ENCODE results near the gene PRKCB.
"Not testable (repeated sequence)": the region's sequence is repeated elsewhere in the genome, so short reads cannot be mapped to it uniquely, and the experiment has no call there.

Gene PRKCB

DNA sequence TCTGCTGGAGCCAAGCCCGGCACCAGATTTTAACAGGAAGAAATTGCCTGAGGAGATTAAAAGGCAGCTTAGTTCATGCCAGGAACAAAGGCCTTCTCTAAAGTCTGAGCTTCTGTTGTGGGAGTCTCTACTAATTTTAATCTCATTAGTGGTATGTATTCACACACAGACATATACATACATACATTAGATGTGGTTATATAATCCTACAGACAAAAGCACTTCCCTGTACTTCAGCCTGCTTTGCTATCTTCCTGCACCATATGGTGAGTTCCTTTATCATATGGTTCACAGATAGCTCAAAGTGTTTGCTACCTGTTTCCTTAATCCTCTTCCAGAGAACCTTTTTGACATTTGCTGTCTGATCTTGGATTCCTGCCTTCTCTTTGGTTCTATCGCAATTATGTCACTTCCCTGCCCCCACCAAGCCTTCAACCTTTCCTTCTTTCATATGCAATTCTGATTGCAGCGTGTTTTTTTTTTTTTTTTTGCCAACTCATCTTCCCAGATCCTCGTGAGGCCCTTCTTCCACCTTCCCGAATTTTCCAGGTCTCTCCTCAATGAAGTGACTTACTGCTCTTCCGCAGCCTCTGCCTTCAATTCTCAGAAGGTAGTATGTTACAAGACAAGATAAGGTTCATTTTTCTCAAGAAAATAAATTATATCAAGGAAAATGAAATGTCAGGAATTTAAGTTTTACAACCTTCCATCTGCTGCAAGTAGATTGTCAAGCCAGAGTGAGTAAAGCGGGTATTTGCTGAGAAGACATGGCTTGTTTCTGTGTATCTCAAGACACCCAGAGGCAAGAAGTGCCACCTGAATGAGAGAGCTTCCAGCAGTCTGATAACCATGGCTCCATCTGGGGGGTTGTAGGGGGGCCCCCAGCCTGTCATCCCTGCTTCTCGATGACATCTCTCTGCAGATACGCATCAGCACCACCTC, 300.1 kb downstream of the PRKCB start:
- no peak for DNase-seq (ENCODE audit: low read depth)

GRCh38 chr16:24138024-24138423, 302.2 kb downstream of the PRKCB start:
- no peak for DNase-seq (ENCODE audit: low read depth)

DNA sequence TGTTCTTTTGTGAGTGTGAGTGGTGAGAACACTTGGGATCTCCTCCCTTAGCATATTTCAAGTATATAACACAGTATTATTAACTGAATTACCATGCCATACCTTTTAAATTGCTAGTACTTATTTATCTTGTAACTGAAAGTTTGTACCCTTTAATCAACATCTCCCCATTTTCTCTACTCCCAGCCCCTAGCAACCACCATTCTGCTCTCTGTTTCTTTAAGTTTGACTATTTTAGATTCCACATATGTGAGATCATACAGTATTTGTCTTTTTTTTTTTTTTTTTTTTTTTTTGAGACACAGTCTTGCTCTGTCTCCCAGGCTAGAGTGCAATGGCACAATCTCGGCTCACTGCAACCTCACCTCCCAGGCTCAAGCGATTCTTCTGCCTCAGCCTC, 302.8 kb downstream of the PRKCB start:
- no peak for DNase-seq (ENCODE audit: low read depth)

DNA sequence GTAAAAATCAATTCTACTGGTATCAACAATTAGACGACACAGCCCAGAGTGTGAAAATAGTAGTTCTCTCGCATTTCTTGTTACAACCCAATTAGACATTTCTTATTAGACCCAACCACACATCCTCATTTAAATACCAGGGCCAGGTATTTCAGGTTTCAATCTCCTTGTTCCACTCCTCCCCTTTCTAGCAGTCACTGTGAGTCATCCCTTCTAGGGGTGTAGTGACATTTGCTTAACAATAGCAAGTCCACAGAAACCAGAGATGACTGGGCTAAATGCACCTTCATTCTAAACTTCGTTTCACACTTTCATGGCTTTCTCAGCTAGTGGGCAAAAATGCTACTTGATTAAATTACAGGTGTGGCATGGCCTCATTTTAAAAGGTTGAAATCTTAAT, 303.5 kb downstream of the PRKCB start:
- no peak for DNase-seq (ENCODE audit: low read depth)

DNA sequence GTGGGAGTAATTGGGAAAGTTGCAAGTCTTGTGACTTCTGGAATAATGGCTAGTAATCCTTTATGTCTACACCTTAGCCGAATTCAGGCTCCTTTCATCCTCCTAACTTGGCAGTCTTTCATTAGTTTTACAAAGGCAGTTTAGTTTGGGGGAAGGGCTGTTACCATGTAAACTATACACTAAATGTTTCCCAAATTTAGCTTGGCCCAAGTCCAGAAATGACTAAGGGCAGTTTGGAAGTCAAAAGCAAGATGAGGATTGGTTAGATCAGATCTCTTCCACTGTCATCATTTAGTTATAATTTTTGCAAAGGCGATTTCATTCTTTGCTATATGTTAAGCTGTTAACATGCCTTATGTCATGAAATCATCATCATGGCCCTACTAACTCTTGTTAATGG, 304.9 kb downstream of the PRKCB start:
- DNase-seq (ENCODE audit: low read depth), result no peak

DNA sequence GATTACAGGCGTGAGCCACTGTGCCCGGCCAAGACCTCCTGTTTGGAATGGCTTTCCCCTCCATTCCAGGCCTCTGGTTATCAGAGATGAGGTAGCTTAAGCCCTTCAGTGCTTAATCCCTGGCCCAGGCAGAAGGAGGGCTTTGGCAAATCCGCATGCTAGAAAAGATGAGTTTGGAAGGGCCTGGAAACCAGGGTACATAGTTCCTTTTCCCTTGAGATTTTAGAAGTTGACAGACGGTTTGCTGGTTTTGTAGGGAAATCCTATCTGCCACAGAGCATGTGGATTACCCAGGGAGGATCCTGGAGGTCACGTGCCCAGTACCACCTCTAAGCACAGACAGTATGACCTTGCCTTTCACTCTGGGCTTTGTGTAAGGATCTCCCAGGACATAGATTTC, 305.7 kb downstream of the PRKCB start:
- no peak for DNase-seq (ENCODE audit: low read depth)

GRCh38 chr16:24141917-24142316, 306.1 kb downstream of the PRKCB start:
- DNase-seq (ENCODE audit: low read depth), result no peak

GRCh38 chr16:24145927-24146326, 310.1 kb downstream of the PRKCB start:
- DNase-seq (ENCODE audit: low read depth), result no peak

DNA sequence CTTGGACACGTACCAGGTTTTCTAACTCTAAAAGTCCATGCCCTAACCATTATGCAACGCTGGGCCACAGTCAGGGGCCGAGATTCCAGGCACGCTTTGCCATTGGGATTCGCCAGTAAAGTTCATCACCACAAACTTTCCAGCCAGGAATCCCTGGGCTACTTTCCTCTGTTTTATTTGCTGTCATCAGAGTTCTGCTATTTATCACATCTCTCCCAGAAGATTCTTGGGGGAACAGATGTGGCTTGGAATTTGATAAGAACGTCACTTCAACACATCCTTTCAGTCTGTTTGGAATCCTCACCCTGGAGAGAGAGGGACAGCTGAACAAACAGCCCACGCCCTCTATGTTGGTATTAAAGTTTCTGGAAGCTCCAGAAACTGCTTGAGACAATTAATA, 310.7 kb downstream of the PRKCB start:
- DNase-seq (ENCODE audit: low read depth), result no peak

GRCh38 chr16:24149102-24149501, 313.3 kb downstream of the PRKCB start:
- no peak for DNase-seq (ENCODE audit: low read depth)

DNA sequence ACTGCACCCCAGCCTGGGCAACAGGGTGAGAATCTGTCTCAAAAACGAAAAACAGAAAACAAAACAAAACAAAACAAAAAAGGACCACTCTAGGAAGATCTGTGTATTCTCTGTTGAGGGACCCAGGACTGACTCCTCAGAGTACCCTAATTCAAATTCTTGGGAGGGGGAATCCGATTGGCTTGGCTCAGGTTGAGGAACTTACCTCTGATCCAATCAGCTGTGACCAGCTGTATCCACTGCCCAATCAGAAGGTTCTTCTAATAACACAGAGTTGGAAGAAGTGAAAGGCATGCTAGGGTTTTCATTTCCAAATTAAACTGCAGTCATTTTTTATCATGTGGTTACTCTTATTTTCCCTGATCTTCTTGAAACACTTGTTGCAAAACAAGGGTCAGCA, 314.5 kb downstream of the PRKCB start:
- no peak for DNase-seq (ENCODE audit: low read depth)

GRCh38 chr16:24151482-24151939, 315.7 kb downstream of the PRKCB start:
- DNase-seq (ENCODE audit: low read depth), result no peak

- not testable (repeated sequence) for DNase-seq (ENCODE audit: low read depth)
Observed at GRCh38 chr16:24152048-24152447, 316.3 kb downstream of the PRKCB start.

- no peak for DNase-seq (ENCODE audit: low read depth)
Observed at GRCh38 chr16:24152826-24153225, 317.0 kb downstream of the PRKCB start.

GRCh38 chr16:24156777-24157176, 321.0 kb downstream of the PRKCB start:
- DNase-seq (ENCODE audit: low read depth), result no peak

DNA sequence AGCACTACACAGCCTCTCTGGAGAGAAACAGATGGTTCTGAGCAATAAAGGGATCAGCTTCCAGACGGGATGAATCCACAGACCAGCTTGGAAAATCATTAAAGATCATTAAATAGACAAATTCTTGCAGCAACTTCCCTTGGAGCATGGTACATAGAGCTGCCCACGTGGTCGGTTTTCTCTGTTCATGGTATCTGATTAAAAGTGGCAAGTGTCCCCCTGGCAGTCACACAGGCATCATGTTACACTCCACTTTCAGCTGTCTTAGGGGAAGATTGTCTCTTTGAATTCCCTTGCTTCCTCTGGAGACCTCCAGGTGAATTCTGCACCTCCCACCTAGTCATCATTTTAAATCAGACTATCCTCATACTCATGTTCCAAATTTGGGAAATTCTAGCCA, 328.2 kb downstream of the PRKCB start:
- DNase-seq (ENCODE audit: low read depth), result no peak

DNA sequence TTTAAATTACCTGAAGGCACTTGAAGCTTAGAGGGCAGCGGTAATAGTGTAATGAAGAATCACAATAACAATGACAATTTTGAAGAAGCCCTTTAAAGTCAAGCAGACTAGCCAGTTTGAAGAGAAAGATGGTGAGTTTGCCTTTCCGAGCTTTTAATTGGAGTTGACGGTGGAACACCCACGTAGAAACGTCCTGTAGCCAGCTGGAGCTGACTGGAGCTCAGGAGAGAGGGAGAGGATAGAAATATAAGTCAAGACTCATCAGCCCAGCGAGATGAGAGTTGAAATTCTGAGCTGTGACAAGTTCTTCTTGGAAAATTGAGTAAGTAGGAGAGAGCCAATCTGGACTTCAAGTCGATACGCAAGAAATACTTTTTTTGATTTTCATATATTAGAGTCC, 328.6 kb downstream of the PRKCB start:
- DNase-seq (ENCODE audit: low read depth), result no peak

- no peak for DNase-seq (ENCODE audit: low read depth)
Observed at GRCh38 chr16:24165273-24165672, 329.5 kb downstream of the PRKCB start.

- DNase-seq (ENCODE audit: low read depth), result no peak
Observed at GRCh38 chr16:24166661-24167528, 331.1 kb downstream of the PRKCB start.

- DNase-seq (ENCODE audit: low read depth), result no peak
Observed at GRCh38 chr16:24168856-24169255, 333.1 kb downstream of the PRKCB start.

- DNase-seq (ENCODE audit: low read depth), result no peak
Observed at GRCh38 chr16:24170407-24170806, 334.6 kb downstream of the PRKCB start.

GRCh38 chr16:24174504-24174903, 338.7 kb downstream of the PRKCB start:
- no peak for DNase-seq (ENCODE audit: low read depth)

DNA sequence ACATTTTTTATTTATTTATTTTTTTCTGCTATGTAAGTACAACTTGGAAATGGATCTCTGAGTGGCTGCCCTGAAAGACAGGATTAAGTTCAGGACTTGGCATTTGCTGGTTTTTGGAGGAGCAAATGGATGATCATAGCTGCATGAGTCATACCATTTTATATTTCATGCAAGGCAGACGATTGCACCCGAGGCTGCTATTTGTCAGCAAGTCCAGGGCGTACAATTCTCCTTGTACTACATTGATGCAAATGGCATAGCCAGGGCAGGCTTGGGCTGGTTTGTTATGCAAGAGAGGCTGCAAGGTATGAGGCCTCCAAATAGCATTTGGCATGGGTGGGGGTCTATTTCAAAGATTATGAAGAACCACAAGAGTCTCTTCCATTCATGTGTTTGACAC, 339.2 kb downstream of the PRKCB start:
- no peak for DNase-seq (ENCODE audit: low read depth)
